Right cardiac atrium (tissue), 5 donors: ENCODE data around the gene MYO5C. TPM values are rescaled to one million over a fixed set of nuclear protein-coding genes. Genes with fewer than 3 reads are reported as not detected.
A peak's percentile ranks its signal among the peaks of the same experiment; 100 is the strongest.

Experiments
- ATAC-seq, 2 donors: fragments of 200-7000 bp; cut with Tn5 transposase; one replicate each; pipeline versions ENCODE4 v1.8.0 to v1.9.1; 2020; ENCODE audit warnings: moderate library complexity in 2 of 2, mild to moderate bottlenecking in 1 of 2
- DNase-seq, 3 donors: peaks; one replicate each; pipeline ENCODE4 v3.0.0-alpha.2; 2020
- H3K27ac ChIP-seq: one replicate; pipeline ENCODE4 v1.5.1; 2013; ENCODE audit warnings: mild to moderate bottlenecking, low read length, control low read depth, moderate library complexity
- H3K27me3 ChIP-seq: one replicate; pipeline ENCODE4 v1.6.1; 2013; ENCODE audit not compliant: control insufficient read depth, insufficient read depth
- H3K4me1 ChIP-seq: one replicate; pipeline ENCODE4 v1.6.1; 2013; ENCODE audit warnings: low read length; ENCODE audit not compliant: control insufficient read depth, insufficient read depth
- H3K4me3 ChIP-seq: one replicate; pipeline ENCODE4 v1.5.1; 2013; ENCODE audit warnings: low read length, control low read depth
- H3K9me3 ChIP-seq: one replicate; pipeline ENCODE4 v1.6.1; 2013; ENCODE audit warnings: low read length; ENCODE audit not compliant: control insufficient read depth
- WGBS: extraction: QIAGEN DNeasy Blood & Tissue Kit; methylation state at CpG from one replicate; pipeline ENCODE4 v1.1.7; 2013; 5-methylcytosine and 5-hydroxymethylcytosine counted together
- intact Hi-C, 4 donors: fragments of 100-400 bp; cut with DNase I; formaldehyde crosslinking; loops; one replicate each; pipeline versions ENCODE4 v1.11.0 to v1.14.0; 2022 to 2023
- polyA plus RNA-seq: library from polyadenylated mRNA; stranded (reverse); fragments of 200-250 nt; gene quantifications from one replicate; pipeline ENCODE4 v1.2.3, GENCODE V29; 2013
- total RNA-seq, 4 donors: library from RNA; stranded (reverse); fragmentation: NEBNext Ultra II Directional; extraction: Animal tissue kit (Norgen Biotek cat#: 25700); gene quantifications; one replicate each; pipeline ENCODE4 v1.2.1, GENCODE V29; 2021
- donor health status: healthy with polysubstance abuse.
- donor health status: DM: no; HTN: yes; CAD: no.
- donor health status: DM: no; HTN: no; CAD: no.
- donor health status: DM: no; HTN: yes; CAD: no; lungs with severe emphysema.
- donor health status: DM: yes; HTN: yes; CAD: no.

The MYO5C gene
- total and polyA plus RNA-seq, 5 donors: 1.6 to 9.2 (median 4.4) TPM

GRCh38 chr15:52331490-52332240, 36.1 kb upstream of the MYO5C start:
- H3K4me3 ChIP-seq: no peak overlapping the region
- intact Hi-C loops: loop anchor here in 1 of 4 donors (10.0 kb wide), 1 partner anchor 233 kb away; the partner anchor contains the start of gene ARPP19
- 44% methylated on average over 6 of the region's 6 CpGs for WGBS
- no peak overlapping the region for H3K27ac ChIP-seq
- no peak for DNase-seq
- no peaks in the 10 kb centered on the region for H3K27me3 ChIP-seq
- ATAC-seq: peak; percentile 49 to 74
- H3K4me1 ChIP-seq: no peaks in the 10 kb centered on the region
- no peaks in the 10 kb centered on the region for H3K9me3 ChIP-seq

GRCh38 chr15:52329987-52330386, 34.4 kb upstream of the MYO5C start:
- Histone ChIP-seq H3K4me1 (no peaks in the 10 kb centered on the region), H3K27ac (no peak overlapping the region), H3K4me3 (no peak overlapping the region), H3K9me3 (no peaks in the 10 kb centered on the region), H3K27me3 (no peaks in the 10 kb centered on the region)
- intact Hi-C loops: loop anchor here in 1 of 4 donors (10.0 kb wide), 1 partner anchor 235 kb away; the partner anchor contains the start of gene ARPP19
- DNase-seq (no peak), ATAC-seq (no peak)
- 90% methylated on average over 1 of the region's 1 CpG for WGBS

GRCh38 chr15:52329150-52329549, 33.5 kb upstream of the MYO5C start:
- Histone ChIP-seq H3K4me1 (no peaks in the 10 kb centered on the region), H3K4me3 (no peak overlapping the region), H3K9me3 (no peaks in the 10 kb centered on the region), H3K27ac (no peak overlapping the region), H3K27me3 (no peaks in the 10 kb centered on the region)
- DNase-seq (no peak), ATAC-seq (no peak)
- WGBS: 95% methylated on average over 2 of the region's 2 CpGs
- intact Hi-C loops: no loop called here

- WGBS: 64% methylated on average over 2 of the region's 2 CpGs
- no peak overlapping the region for H3K27ac ChIP-seq
- no peak for DNase-seq
- H3K27me3 ChIP-seq: no peaks in the 10 kb centered on the region
- intact Hi-C loops: no loop called here
- ATAC-seq: no peak
- no peak overlapping the region for H3K4me3 ChIP-seq
- H3K4me1 ChIP-seq: no peaks in the 10 kb centered on the region
- H3K9me3 ChIP-seq: no peaks in the 10 kb centered on the region
Observed at GRCh38 chr15:52328680-52329079, 33.1 kb upstream of the MYO5C start.

GRCh38 chr15:52326756-52327155, 31.2 kb upstream of the MYO5C start:
- WGBS: 68% methylated on average over 2 of the region's 2 CpGs
- Histone ChIP-seq H3K27me3 (no peaks in the 10 kb centered on the region), H3K9me3 (no peaks in the 10 kb centered on the region), H3K4me3 (no peak overlapping the region), H3K27ac (no peak overlapping the region), H3K4me1 (no peaks in the 10 kb centered on the region)
- DNase-seq: no peak
- no peak for ATAC-seq
- intact Hi-C loops: no loop called here

DNA sequence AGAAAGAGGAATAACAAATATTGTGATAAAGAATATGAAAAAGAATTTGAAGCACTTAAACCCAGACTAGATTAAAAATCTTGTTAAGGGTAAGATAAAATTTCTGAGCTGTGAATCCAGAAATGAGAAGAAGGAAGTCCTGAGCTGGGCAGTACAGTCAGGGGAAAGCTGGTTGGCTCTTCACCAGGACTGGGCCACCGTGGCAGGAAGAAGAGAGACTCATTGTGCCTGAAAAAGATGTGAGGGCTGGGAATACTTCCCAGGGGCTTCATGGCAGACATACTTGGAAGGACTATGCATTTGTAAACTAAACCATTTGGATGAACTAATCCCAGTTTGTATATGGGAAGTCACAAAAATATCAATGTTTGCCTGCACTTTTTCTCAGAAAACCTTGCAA, 28.5 kb upstream of the MYO5C start:
- 7% methylated on average over 1 of the region's 1 CpG for WGBS
- intact Hi-C loops: no loop called here
- DNase-seq (no peak), ATAC-seq (no peak)
- Histone ChIP-seq H3K27ac (no peak overlapping the region), H3K9me3 (no peaks in the 10 kb centered on the region), H3K27me3 (no peaks in the 10 kb centered on the region), H3K4me1 (no peaks in the 10 kb centered on the region), H3K4me3 (no peak overlapping the region)

GRCh38 chr15:52318729-52319500, 23.3 kb upstream of the MYO5C start:
- intact Hi-C loops: no loop called here
- H3K9me3 ChIP-seq: no peaks in the 10 kb centered on the region
- H3K4me3 ChIP-seq: no peak overlapping the region
- no peaks in the 10 kb centered on the region for H3K4me1 ChIP-seq
- peak; percentile 37 to 83 (median 71) for DNase-seq
- H3K27me3 ChIP-seq: no peaks in the 10 kb centered on the region
- no peak overlapping the region for H3K27ac ChIP-seq
- peak; percentile 62 to 72 for ATAC-seq
- 83% methylated on average over 13 of the region's 13 CpGs for WGBS

DNA sequence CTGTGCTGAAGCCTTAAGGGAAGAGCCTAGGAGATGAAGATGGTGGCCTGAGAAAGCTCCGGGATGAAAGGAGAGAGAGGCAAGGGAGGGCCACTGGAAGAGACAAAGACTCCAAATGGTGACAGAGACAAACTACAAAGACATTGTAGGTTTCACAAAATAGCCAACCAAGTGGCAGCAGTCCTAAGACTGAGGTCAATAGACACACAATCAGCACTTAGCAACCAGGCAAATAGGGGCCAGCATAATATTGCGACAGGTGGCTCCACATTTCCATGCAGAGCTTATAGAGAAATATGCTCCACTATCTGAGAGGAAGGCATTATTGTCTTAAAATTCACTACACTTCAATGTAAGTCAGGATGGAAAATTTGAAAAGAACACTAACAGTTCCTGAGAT, 22.1 kb upstream of the MYO5C start:
- no peaks in the 10 kb centered on the region for H3K4me1 ChIP-seq
- WGBS: 90% methylated on average over 2 of the region's 2 CpGs
- intact Hi-C loops: no loop called here
- no peak overlapping the region for H3K27ac ChIP-seq
- ATAC-seq: no peak
- H3K9me3 ChIP-seq: no peaks in the 10 kb centered on the region
- H3K4me3 ChIP-seq: no peak overlapping the region
- no peaks in the 10 kb centered on the region for H3K27me3 ChIP-seq
- DNase-seq: no peak

DNA sequence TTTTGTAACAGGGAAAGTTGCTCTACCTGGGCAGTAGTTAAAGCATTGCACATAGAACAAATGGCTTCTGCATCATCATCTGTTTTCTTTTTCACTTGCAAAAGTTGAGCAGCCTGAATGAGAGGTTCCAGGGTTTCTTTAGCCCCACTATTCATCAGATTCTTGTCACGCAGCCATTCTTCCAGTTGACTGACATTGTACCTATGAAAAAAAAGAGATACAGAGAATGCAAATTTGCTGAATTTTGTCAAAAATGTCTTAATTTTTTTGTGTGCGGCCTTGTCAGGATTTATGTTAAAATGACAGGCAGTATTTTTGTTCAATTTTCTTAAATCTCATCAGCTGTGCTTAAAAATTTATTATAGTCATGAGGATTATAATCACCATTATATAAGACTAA, 21.4 kb upstream of the MYO5C start:
- Histone ChIP-seq H3K4me3 (no peak overlapping the region), H3K27ac (no peak overlapping the region), H3K4me1 (no peaks in the 10 kb centered on the region), H3K9me3 (no peaks in the 10 kb centered on the region), H3K27me3 (no peaks in the 10 kb centered on the region)
- ATAC-seq (no peak), DNase-seq (no peak)
- 97% methylated on average over 2 of the region's 2 CpGs for WGBS
- intact Hi-C loops: no loop called here

- 72% methylated on average over 6 of the region's 6 CpGs for WGBS
- Histone ChIP-seq H3K9me3 (no peaks in the 10 kb centered on the region), H3K27ac (no peak overlapping the region), H3K4me3 (no peak overlapping the region), H3K4me1 (no peaks in the 10 kb centered on the region), H3K27me3 (no peaks in the 10 kb centered on the region)
- DNase-seq (no peak), ATAC-seq (peak in 1 of 2 donors; percentile 47)
- intact Hi-C loops: no loop called here
Observed at GRCh38 chr15:52309154-52309548, 13.5 kb upstream of the MYO5C start.

- peak; percentile 18 to 56 for ATAC-seq
Observed at GRCh38 chr15:52308446-52309153, 13.0 kb upstream of the MYO5C start.

More at GRCh38 chr15:52308446-52309153, 13.0 kb upstream of the MYO5C start:
- no peak overlapping the region for H3K4me3 ChIP-seq
- H3K9me3 ChIP-seq: no peaks in the 10 kb centered on the region
- H3K27me3 ChIP-seq: no peaks in the 10 kb centered on the region
- intact Hi-C loops: no loop called here
- DNase-seq: no peak
- no peaks in the 10 kb centered on the region for H3K4me1 ChIP-seq
- WGBS: 69% methylated on average over 8 of the region's 8 CpGs
- no peak overlapping the region for H3K27ac ChIP-seq
